ENCODE measurements around the gene FBXO45.
"Not testable (repeated sequence)": the region's sequence is repeated elsewhere in the genome, so short reads cannot be mapped to it uniquely, and the experiment has no call there.

FBXO45 gene, protein sequence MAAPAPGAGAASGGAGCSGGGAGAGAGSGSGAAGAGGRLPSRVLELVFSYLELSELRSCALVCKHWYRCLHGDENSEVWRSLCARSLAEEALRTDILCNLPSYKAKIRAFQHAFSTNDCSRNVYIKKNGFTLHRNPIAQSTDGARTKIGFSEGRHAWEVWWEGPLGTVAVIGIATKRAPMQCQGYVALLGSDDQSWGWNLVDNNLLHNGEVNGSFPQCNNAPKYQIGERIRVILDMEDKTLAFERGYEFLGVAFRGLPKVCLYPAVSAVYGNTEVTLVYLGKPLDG

GRCh38 chr3:196568246-196569002 is at the start of gene FBXO45, which contains the start of gene WDR53:
Gene FBXO45 (plus strand): TSS chr3:196568660. CDS start chr3:196568985, 325 bp downstream.
Gene WDR53 (minus strand): TSS chr3:196568554. CDS start chr3:196561475, 7,079 bp downstream.
- peak; percentile 98 for DNase-seq

- DNase-seq = peak; percentile 63
Observed at GRCh38 chr3:196518966-196519717, 49.3 kb upstream of the FBXO45 start.

DNA sequence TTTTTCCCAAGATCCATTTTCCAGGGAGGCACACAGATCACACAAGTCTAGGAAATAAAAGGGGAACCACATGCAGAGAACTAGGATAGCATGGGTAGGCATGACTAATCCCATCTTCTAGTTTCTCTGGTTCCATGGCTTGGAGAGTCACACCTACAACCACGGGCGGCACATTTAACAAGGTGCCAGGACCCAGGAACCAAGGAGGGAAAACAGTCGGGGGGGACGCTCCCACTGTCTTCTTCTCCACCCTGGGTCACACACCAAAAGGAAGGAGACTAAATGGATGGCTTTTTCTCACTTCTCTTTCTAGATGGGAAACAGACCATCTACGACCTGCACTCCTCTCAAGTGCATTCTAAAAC is 48.8 kb upstream of the FBXO45 start:
- DNase-seq = no peak

DNA sequence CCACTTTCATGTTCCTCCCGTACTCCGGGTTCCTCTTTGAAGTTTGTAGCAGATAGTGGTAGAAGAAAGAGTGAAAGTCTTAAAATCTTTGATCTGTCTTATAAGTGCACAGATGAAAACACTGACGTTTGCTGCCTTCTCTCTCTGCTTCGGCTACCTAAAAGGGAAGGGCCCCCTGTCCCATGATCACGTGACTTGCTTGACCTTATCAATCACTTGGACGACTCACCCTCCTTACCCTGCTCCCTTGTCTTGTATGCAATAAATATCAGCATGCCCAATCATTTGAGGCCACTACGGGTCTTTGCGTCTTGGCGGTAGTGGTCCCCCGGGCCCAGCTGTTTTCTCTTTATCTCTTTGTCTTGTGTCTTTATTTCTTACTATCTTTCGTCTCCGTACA is 47.2 kb upstream of the FBXO45 start:
- DNase-seq = not testable (repeated sequence)

DNA sequence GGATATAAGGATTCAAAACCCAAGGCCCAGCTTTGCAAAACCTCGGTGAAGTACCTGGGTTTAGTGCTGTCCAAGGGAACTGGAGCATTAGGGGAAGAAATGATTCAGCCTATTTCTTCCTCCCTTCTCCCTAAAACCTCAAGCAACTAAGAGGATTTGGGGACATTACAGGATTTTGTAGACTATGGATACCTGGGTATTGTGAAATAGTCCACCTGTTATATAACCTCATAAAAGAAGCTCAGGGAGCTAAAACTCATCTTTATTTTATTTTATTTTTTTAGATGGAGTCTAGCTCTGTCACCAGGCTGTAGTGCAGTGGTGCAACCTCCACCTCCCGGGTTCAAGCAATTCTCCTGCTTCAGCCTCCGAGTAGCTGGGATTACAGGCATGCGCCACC is 44.6 kb upstream of the FBXO45 start:
- DNase-seq = no peak

DNA sequence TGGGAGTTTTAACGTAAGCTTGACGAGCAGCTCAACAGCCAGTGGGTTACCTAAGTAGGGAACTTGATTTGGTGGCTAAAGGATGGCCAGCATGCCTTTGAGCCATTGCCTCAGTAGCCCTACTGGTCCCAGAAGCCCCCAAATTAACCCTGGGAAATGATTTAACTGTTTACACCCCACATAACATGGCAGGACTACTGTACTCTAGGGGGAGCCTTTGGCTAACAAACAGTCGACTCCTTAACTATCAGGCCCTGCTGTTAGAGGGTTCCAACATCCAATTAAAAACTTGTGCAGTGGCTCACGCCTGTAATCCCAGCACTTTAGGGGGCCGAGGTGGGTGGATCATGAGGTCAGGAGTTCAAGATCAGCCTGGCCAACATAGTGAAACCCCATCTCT is 43.9 kb upstream of the FBXO45 start:
- DNase-seq = no peak

- no peak for DNase-seq
Observed at GRCh38 chr3:196525141-196525540, 43.3 kb upstream of the FBXO45 start.

GRCh38 chr3:196528639-196529233 is 39.7 kb upstream of the FBXO45 start:
- DNase-seq = peak; percentile 23

DNA sequence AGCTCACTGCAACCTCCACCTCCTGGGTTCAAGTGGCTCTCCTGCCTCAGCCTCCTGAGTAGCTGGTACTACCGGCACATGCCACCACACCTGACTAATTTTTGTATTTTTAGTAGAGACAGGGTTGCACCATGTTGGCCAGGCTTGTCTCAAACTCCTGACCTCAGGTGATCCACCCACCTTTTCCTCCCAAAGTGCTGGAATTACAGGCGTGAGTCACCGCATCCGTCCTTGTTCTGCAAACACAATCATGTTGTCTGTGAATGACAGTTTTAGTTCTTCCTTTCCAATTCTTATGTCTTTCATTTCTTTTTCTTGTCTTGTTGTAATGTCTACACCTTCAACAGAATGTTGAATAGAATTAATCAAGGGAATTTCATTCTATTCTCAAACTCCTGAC is 37.0 kb upstream of the FBXO45 start:
- DNase-seq = no peak

- DNase-seq = no peak
Observed at GRCh38 chr3:196533260-196533681, 35.2 kb upstream of the FBXO45 start.

DNA sequence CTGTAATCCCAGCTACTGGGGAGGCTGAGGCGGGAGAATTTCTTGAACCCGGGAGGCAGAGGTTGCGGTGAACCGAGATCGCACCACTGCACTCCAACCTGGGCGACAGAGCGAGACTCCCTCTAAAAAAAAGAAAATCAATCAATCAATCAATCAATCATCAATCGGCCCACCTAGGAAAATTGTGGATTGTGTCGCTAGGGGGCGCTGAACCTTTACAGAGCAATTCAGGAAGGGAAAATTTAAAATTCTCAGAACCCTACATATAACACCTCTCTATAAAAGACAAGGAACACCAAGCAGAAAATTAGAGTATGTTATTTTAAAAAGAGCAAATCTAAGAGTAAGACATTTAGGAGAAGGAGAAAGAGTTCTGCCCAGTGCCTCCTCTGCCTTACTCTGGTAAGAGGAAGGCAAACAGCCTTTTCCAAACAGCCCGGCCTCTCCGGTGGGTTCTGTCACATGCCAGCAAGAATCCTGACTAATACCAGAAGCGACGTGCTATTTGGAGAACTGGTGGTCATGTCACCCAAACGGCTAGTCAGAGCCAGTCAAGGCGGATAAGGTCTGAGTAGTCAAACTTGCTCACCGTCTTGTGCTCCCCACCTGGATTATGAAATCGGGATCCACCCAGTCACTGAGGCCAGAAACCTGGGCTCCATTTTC is 31.0 kb upstream of the FBXO45 start:
- DNase-seq = no peak

GRCh38 chr3:196541684-196542445 is 26.6 kb upstream of the FBXO45 start:
- DNase-seq = no peak

DNA sequence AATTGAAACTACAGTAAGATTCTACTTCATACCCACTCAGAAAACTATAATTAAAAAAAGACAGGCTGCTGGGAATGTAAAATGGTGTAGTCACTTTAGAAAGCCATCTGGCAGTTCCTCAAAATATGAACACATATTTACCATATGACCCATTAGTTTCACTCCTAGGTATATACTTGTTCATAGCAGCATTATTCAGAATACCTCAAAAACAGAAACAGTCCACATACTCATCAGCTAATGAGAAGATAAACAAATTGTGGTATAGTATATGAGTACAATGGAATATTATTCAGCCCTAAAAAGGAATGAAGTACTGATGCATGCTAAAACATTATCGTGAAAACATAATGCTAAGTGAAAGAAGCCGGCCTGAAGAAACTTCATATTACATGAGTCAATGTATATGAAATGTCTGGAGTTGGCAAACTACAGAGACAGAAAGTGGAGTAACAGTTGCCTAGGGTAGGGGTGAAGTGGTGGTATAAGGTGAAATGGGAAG is 23.9 kb upstream of the FBXO45 start:
- no peak for DNase-seq

GRCh38 chr3:196546537-196546936 is 21.9 kb upstream of the FBXO45 start:
- no peak for DNase-seq

GRCh38 chr3:196547067-196547466 is 21.4 kb upstream of the FBXO45 start:
- no peak for DNase-seq

- not testable (repeated sequence) for DNase-seq
Observed at GRCh38 chr3:196549312-196549711, 19.1 kb upstream of the FBXO45 start.

GRCh38 chr3:196550172-196550571 is 18.3 kb upstream of the FBXO45 start:
- not testable (repeated sequence) for DNase-seq

GRCh38 chr3:196552253-196552652 is 16.2 kb upstream of the FBXO45 start:
- no peak for DNase-seq

- DNase-seq = no peak
Observed at GRCh38 chr3:196553551-196553950, 14.9 kb upstream of the FBXO45 start.

GRCh38 chr3:196554205-196554604 is 14.3 kb upstream of the FBXO45 start:
- DNase-seq = no peak

DNA sequence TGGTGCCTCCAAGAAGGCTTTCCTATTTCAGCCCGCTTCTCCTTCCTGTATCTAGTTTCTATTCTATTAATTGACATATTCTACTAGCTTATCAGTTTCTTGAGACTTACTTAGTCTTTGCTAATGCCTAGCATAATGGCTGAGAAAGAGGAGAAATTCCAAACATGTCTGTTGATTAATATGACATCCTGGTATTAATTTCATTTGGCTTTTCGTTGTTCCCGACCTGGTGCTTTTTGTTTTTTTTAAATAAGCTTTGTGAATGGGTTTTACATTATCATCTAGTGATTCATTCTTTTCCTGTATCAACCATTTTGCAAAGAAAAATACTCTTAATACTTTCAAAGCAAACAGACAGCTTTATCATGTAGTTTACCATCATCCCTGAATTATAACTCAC is 13.2 kb upstream of the FBXO45 start:
- no peak for DNase-seq

- DNase-seq = no peak
Observed at GRCh38 chr3:196557236-196557635, 11.2 kb upstream of the FBXO45 start.
